ENCODE measurements around the gene ZBTB7C.

ZBTB7C gene

DNA sequence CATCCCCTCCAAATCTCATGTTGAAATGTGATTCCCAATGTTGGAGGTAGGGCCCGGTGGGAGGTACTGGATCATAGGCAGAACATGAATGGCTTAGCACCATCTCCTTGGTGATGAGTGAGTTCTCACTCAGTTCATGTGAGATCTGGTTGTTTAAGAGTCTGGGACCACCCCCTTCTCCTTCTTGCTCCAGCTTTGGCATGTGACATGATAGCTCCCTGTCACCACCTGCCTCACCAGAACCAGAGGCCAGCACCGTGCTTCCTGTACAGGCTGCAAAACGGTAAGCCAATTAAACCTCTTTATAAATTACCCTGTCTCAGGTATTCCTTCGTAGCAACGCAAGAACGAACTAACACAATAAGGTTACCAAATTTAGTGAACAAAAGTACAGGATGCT is 95.4 kb downstream of the ZBTB7C start:
- H3K9me3 ChIP-seq: no peaks in the 10 kb centered on the region
- no peak for TF ChIP-seq CTCF (IDR thresholded peaks at IDR 0.05)
- H3K27ac ChIP-seq: no peak overlapping the region
- H3K4me3 ChIP-seq (ENCODE audit: low read depth in 1 of 2, low read length in 1 of 2): no peak overlapping the region
- H3K27me3 ChIP-seq: peaks cover 33% of the 10 kb centered on the region
- no peaks in the 10 kb centered on the region for H3K36me3 ChIP-seq
- H3K4me1 ChIP-seq (ENCODE audit: control insufficient read depth in 1 of 2, insufficient read depth in 1 of 2, low read depth in 1 of 2, low read length in 1 of 2): no peaks in the 10 kb centered on the region

DNA sequence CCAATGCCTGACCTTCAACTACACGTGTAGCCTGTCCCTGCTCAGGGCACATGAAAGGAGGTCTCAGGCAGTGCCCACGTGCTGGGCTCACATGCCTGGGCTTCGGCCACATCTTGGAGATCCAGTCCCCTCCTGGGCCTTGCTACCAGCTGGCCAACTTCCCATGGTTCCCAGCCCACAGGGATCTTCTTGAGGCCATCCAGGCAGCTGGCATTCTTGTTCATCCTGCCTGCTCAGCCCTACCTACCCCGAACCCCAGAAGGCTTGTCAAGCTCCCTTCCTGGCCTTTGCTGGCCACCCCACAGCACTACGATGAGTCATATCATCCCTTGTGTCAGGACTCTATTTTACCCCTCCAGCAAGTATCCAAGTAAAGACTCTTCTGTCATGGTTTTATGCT is 97.1 kb downstream of the ZBTB7C start:
- H3K27ac ChIP-seq: no peak overlapping the region
- H3K27me3 ChIP-seq: peaks cover 33% of the 10 kb centered on the region
- no peaks in the 10 kb centered on the region for H3K9me3 ChIP-seq
- TF ChIP-seq CTCF (IDR thresholded peaks at IDR 0.05): no peak
- no peak overlapping the region for H3K4me3 ChIP-seq (ENCODE audit: low read depth in 1 of 2, low read length in 1 of 2)
- no peaks in the 10 kb centered on the region for H3K36me3 ChIP-seq
- H3K4me1 ChIP-seq (ENCODE audit: control insufficient read depth in 1 of 2, insufficient read depth in 1 of 2, low read depth in 1 of 2, low read length in 1 of 2): no peaks in the 10 kb centered on the region

- Histone ChIP-seq H3K4me1 (ENCODE audit: control insufficient read depth in 1 of 2, insufficient read depth in 1 of 2, low read depth in 1 of 2, low read length in 1 of 2) (no peaks in the 10 kb centered on the region), H3K9me3 (no peaks in the 10 kb centered on the region), H3K4me3 (ENCODE audit: low read depth in 1 of 2, low read length in 1 of 2) (no peak overlapping the region), H3K27me3 (peaks cover 35% of the 10 kb centered on the region), H3K27ac (no peak overlapping the region), H3K36me3 (no peaks in the 10 kb centered on the region)
- TF ChIP-seq CTCF (IDR thresholded peaks at IDR 0.05): no peak
These were observed 98.2 kb downstream of the ZBTB7C start for GRCh38 chr18:48310999-48311398.

- no peaks in the 10 kb centered on the region for H3K36me3 ChIP-seq
- no peak for TF ChIP-seq CTCF (IDR thresholded peaks at IDR 0.05)
- H3K27me3 ChIP-seq: peaks cover 34% of the 10 kb centered on the region
- no peak overlapping the region for H3K4me3 ChIP-seq (ENCODE audit: low read depth in 1 of 2, low read length in 1 of 2)
- H3K27ac ChIP-seq: no peak overlapping the region
- H3K9me3 ChIP-seq: no peaks in the 10 kb centered on the region
- no peaks in the 10 kb centered on the region for H3K4me1 ChIP-seq (ENCODE audit: control insufficient read depth in 1 of 2, insufficient read depth in 1 of 2, low read depth in 1 of 2, low read length in 1 of 2)
These were observed 98.8 kb downstream of the ZBTB7C start for GRCh38 chr18:48310353-48310752.

- no peaks in the 10 kb centered on the region for H3K9me3 ChIP-seq
- TF ChIP-seq CTCF (IDR thresholded peaks at IDR 0.05): no peak
- H3K27me3 ChIP-seq: peaks cover 20% of the 10 kb centered on the region
These were observed 100.2 kb downstream of the ZBTB7C start for GRCh38 chr18:48308755-48309575.

More at GRCh38 chr18:48308755-48309575, 100.2 kb downstream of the ZBTB7C start:
- Histone ChIP-seq H3K4me3 (ENCODE audit: low read depth in 1 of 2, low read length in 1 of 2) (no peak overlapping the region), H3K36me3 (no peaks in the 10 kb centered on the region), H3K4me1 (ENCODE audit: control insufficient read depth in 1 of 2, insufficient read depth in 1 of 2, low read depth in 1 of 2, low read length in 1 of 2) (no peaks in the 10 kb centered on the region), H3K27ac (no peak overlapping the region)

Measured in neutrophil (primary cell).